ENCODE results near the gene ARSA.
"Not testable (repeated sequence)": the region's sequence is repeated elsewhere in the genome, so short reads cannot be mapped to it uniquely, and the experiment has no call there.

The ARSA gene

DNA sequence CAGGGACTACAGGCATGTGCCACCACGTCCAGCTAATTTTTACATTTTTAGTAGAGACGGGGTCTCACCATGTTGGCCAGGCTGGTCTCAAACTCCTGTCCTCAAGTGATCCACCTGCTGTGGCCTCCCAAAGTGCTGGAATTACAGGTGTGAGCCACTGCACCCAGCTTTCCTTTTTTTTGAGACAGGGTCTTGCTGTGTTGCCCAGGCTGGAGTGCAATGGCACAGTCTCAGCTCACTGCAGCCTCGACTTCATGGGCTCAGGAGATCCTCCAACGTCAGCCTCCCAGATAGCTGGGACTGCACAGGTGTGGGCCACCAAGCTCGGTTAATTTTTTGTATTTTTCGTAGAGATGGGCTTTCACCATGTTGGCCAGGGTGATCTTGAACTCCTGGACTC lies 26.7 kb upstream of the ARSA start:
- not testable (repeated sequence) for DNase-seq

DNA sequence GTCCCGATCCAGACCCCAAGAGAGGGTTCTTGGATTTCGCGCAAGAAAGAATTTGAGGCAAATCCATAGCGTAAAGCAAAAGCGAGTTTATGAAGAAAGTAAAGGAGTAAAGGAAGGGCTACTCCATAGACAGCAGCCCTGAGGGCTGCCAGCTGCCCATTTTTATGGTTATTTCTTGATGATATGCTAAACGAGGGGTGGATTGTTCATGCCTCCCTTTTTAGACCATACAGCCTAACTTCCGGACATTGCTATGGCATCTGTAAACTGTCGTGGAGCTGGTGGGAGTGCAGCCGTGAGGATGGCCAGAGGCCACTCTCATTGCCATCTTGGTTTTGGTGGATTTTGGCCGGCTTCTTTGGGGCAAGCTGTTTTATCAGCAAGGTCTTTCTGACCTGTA lies 25.3 kb upstream of the ARSA start:
- no peak for DNase-seq

DNA sequence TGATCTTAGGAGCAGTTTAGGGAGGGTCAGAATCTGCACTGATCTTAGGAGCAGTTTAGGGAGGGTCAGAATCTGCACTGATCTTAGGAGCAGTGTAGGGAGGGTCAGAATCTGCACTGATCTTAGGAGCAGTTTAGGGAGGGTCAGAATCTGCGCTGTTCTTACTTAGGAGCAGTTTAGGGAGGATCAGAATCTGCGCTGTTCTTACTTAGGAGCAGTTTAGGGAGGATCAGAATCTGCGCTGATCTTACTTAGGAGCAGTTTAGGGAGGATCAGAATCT lies 15.8 kb upstream of the ARSA start:
- DNase-seq = not testable (repeated sequence)

DNA sequence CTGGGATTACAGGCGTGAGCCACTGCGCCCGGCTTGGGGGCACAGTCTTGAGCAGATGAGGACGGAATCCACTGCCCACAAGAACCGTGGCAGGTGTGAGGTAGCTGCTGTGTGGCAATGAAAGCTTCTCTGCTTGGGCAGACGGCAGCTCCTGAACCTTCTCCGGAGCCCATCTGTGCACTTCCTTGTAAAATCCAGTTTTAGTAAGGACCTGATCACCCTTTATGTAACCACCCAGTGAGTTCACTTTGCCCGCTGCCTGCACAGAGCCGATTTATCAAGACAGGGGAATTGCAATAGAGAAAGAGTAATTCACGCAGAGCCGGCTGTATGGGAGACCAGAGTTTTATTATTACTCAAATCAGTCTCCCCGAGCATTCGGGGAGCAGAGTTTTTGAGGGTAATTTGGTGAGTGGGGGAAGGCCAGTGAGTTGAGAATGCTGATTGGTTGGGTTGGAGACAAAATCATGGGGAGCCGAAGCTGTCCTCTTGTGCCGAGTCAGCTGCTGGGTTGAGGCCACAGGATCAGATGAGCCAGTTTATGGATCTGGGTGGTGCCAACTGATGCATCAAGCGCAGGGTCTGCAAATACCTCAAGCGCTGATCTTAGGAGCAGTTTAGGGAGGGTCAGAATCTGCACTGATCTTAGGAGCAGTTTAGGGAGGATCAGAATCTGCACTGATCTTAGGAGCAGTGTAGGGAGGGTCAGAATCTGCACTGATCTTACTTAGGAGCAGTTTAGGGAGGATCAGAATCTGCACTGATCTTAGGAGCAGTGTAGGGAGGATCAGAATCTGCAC lies 15.3 kb upstream of the ARSA start:
- DNase-seq = not testable (repeated sequence)

DNA sequence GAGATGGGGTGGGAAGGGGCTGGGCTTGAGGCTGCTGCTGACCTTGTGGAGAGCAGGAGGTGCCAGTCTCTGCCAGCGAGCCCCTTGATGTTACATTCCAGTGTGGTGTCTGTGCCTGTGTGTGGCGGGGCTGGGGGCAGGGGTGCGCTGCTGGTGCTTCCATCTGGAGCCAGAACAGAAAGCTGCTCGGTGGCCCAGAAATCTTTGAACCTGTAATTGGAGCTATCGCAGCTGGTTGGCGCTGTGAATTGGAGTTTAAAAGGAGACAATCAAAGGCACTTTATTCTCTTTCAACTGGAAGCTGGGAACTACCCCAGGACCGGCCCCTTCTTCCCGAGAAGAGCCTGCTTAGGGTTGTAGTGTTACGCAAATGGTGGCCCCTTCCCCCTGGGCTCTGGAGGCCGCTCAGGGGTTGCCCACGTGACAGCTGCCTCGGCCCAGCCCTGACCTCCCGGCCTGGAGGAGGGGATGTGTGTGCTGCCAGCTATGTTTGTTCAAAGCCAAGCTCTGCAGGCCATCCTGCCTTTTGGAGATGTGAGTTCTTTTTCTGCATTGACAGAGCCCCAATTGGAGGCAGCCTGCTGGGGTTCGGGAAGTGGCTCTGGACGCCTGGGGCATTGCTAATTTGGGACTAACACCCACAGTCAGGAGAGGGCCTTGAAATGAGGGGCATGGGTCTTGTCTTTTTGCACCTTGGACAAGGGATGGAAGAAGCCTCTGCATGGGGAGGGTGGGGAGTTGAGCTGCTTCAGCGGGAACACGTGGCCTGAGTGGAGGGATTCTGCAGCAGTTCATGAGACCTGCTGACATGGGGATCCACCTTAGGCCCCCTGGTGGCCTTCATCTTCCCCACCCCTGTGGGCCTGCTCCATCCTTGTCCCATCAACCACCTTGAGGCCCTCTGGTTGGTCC lies 14.0 kb upstream of the ARSA start:
- DNase-seq = no peak

DNA sequence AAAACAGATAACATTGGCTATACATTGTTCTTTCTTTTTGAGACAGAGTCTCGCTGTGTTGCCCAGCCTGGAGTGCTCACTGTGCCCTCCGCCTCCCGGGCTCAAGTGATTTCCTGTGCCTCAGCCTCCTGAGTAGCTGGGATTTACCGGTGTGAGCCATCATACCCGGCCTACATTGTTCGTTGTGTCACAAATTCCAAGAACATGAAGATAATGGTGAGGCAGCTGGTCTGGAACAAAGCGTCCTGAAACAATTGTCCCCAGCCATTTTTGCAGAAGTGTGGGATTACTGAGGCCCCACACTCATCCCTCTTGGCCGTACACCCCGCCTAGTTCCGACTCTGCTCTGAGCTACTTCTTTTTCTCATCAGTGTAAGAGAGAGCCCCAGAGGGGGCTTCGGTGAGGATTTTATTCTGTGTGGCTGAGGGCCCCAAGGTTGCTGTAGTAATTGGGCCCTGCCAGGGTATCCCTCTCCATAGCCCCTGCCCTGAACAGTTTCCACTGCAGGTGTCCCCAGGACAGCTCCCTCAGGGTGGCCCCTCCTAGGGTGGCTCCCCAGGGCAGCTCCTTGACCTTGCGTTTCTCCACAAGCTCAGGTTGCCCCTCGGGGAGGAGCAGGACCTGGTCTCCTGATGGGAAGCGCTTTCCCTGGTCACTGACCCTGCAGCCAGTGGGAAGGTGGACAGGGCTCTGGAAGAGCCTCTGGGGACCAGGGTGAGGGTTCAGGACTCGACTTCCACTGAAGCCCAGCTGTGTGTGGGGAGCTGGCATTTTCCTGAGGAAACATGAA lies 13.1 kb upstream of the ARSA start:
- no peak for DNase-seq

DNA sequence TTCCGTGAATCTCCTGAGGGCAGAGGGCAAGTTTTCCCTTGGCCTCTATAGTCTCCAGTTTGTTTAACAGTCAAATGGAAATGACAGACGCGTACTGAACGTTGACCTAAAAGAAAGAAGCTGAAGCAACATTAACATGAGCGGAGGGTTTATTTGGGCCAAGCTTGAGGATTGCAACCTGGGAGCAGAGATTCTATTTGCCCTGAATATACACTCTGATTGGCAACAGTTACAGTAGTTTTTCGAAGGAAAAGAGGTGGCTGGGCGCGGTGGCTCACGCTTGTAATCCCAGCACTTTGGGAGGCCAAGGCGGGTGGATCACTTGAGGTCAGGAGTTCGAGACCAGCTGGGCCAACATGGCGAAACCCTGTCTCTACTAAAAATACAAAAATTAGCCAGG lies 12.3 kb upstream of the ARSA start:
- not testable (repeated sequence) for DNase-seq

DNA sequence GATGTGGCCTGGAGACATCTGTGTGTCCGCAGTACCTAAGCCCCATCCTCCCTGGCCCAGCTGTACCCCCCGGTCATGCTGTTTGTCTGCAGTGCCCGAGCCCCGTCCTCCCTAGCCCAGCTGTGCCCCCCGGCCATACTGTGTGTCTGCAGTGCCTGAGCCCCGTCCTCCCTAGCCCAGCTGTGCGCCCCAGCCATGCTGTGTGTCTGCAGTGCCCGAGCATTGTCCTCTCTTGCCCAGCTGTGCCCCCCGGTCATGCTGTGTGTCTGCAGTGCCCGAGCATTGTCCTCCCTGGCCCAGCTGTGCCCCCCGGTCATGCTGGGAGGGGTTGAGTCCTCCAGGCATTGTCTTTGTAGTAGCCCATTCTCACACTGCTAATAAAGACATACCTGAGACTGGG lies 7.6 kb upstream of the ARSA start:
- DNase-seq = no peak

DNA sequence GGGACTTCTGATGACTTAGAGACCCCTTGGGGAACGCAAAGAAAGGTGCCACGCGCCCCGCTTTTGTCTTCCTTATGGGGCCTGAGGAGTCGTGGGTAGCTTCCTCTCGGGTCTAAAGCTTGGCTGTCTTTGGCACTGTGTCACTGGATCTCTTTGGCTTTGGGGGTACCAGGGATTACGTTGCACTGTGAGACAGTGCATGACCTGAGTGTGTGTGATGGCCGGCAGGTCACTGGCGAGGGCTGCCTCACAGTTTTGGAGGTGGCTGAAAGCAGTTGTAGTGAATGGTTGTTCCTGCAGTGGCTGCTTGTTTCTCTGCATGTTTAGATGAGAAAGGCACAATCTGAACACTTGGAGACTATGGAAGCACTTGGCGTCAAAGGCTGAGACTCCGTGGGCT lies 5.8 kb upstream of the ARSA start:
- no peak for DNase-seq

DNA sequence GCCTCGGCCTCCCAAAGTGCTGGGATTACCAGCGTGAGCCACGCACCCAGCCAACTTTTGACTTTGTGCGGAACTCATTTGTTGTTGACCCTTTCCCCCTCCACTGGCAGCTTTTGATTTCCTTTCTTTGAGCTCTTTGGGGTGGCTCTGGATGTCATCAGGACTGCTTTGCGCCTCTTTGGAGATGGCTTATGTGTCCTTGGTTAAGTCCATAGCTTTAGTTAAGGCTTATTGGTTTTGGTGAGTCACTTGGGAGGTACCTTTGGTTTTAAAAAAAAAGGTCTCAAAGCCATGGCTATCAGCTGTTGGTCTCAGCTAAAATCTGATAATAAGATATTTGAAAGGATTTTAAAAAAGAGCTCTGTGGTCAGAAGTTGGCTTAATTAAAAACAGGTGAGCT lies 5.1 kb upstream of the ARSA start:
- DNase-seq = no peak

DNA sequence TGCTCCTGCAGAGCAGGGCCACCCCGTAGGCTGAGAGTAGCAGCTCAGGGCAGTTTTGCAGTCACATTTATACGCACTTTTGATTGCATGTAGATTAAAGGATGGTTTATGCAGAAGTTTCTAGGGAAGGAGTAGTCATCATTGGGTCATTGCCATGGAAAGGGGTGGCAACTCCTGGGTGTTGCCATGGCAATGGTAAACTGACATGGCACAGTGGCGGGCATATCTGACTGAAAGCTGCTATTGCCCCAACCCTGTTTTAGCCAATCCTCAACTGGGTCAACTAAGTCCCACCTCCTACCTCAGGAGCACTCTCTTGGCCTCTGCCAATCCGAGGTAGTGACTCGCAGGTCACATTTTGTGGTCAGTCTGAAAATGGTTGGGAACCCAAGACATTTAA lies 2.4 kb upstream of the ARSA start:
- no peak for DNase-seq

DNA sequence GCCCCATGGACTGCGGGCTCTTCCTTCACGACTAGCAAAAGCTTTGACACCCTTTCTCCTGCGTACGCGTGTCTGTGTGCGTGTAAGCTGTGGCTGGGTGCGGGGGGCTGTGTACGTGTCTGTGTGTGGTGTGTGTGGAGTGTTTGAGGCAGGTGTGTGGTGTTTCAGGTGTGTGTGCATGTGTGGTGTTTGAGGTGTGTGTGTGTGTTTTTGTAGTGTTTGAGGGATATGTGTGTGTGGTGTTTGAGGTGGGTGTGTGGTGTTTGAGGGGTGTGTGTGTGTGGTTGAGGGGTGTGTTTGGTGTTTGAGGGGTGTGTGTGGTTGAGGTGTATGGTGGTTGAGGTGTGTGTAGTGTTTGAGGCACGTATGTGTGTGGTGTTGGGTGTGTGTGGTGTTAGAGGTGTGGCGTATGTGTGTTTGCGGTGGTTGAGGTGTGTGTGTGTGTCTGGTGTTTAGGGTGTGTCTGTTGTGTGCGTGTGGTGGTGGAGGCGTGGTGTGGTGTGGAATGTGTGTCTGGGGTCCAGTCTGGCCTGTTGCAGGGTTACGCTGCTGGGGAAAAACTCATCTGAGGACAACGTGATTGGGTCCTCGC lies 687 bp upstream of the ARSA start:
- DNase-seq = peak; percentile 70

DNA sequence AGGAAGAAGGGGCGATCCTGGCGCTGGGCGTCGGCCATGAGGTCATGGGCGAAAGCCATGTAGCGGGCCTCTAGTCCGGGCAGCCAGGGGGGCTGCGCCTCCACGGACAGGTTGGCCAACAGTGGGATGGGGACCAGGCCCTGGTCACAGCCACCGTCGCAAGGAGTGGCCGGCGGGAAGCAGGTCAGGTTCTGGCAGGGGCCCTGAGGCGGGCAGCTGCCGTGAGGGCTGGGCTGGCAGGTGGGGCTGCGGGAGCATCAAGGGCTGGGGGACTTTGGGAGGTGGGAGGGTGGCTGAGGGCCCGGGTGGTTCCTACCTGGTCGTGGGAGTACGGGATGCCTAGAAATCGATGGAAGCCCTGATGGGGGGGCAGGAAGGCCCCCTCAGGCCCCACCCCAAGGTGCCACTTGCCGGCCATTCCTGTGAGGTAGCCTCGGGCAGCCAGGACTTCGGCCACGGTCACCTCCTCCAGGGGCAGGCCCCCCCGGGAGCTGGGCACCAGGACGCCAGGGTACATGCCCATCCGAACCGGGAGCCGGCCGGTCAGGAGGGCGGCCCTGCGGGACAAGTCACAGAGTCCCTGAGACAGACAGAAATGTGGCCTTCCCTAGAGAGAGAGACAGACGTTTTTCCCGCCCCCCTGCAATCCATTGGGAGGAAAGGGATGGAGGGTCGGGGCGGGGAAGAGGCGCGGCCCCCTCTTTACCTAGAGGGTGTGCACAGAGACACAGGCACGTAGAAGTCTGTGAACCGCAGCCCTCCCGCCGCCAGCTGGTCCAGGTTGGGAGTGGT lies 906 bp downstream of the ARSA start:
- no peak for DNase-seq

DNA sequence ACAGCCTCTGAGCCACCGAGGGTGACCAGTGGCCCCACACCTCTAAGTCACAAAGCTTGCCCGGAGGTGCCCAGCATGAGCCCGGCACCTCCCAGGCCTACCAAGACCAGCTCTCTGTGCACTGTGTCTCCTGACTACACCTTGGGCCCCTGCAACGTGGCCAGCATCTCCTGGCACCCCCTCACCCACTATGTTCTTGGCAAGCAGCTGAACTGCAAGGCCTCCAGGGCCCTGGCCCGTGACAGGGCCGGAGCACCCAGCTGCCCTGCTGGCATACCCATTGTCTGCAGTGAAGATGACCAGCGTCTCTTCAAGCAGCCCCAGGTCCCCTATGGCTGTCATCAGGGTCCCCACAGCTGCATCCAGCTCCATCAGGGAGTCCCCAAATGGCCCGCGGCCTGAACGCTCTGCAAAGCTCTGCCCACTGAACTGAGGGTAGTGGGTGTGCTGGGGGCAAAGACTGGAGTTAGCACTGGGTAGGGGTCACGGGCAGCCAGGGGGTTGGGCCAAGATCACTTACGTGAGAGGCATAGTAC lies 1.6 kb downstream of the ARSA start:
- no peak for DNase-seq

DNA sequence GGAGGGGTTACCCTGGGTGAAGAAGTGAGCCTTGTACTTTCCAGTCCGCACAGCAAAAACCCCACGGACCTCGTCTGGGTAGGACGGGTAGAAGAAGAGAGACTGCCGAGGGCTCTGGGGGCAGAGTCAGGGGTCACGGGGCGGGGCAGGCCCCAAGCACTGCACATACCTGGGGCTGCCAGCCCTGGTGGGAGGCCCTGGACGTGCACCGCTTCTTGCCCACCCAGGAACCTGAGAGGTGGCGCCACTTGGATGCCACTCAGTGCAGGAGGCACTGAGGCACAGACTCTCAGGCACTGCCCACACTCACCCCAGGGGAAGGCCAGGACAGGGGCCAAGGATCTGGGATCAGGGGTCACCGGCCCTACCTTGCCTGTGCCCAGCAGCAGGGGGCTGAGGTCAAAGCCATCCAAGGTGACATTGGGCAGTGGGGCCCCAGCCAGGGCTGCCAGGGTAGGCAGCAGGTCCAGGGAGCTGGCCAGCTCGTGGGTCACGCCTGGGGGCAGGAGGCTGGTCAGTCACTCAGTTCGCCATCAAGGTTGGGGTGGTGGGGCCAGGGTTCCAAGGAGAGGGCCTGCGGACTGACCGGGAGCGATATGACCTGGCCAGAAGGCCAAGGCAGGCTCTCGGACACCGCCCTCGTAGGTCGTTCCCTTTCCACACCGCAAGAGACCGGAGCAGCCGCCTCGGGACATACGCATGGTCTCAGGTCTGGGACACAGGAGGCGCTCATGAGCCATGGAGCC lies 2.2 kb downstream of the ARSA start:
- DNase-seq = no peak

DNA sequence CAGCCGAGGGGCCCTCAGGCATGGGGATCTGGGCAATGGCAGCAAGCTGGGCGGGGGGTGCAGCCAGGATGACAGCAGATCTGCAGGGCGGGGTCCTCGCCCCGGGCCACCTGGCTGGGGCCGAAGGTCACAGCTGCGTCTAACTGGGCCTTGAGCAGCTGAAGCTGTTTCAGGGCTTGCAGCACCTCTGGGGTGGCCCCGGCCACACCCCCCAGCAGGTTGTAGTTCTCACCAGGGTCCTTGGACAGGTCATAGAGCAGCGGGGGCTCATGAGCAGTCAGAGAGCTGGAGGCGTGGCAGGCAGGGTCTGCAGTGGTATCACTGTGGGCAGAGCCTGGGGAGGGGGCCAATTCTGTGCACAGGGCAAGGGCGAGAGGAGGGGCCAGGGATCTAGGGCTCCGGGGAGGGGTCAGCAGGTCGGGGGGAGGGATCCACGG lies 2.8 kb downstream of the ARSA start:
- no peak for DNase-seq

DNA sequence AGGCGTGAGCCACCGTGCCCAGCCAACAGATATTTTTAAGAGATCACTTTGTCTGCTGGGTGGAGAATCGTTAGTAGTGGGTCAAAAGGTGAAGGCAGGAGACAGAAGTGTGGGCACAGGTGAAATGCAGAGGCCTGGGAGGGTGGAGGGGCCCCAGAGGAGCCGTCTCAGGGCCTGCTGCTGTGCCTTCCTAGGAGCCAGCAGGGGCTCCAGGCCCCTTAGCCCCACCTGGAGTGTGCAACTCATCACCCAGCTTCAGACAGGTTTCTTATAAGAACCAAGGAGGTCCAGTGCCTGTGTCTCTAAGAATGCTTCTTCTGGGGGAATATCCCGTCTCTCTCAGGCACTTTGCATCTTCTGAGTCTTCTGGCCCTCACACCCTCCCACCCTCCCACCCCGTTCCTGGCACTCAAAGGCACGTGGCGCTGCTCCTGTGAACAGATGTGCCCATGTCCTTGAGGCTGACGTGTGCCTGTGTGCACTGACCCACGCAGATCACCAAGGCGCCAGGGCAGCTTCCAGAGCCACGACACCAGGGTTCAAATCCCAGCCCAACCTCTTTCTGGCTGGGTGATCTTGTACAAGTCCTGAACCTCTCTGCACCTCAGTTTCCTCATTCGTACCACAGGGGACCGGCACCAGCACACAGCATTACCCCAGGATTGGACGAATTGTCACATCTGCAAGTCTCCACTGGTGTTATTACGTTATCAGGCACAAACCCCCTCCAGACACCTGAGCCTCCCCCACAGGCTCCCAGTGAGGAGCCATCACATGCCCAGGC lies 3.4 kb downstream of the ARSA start:
- no peak for DNase-seq

DNA sequence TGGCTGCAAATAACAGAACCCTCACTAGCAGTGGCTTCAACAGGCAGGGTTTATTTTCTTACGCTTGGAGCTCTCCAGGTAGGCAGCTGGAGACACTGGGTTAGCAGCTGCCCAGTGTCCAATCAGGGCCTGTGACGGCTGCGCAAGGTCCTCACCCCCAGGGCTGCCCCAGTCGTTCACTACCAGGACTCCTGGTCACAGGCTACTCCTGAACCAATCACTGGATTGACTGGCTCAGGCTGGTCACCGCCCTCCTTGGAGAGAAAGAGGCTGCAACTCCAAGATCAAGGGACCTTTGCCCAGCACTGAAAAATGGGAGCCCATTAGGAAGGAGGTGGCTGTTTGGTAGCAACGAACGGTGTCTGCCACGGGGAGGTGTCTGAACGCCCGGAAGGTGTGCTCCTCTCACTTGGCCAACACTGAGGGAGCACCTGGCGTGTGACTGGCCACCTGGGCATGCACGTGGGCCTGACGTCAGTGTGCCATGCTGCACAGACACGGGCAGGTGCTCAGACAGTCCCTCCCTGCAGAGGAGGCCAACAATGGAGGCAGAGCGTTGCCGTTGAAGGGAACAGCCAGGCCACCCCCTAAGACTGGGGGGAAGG lies 5.1 kb downstream of the ARSA start:
- DNase-seq = no peak

DNA sequence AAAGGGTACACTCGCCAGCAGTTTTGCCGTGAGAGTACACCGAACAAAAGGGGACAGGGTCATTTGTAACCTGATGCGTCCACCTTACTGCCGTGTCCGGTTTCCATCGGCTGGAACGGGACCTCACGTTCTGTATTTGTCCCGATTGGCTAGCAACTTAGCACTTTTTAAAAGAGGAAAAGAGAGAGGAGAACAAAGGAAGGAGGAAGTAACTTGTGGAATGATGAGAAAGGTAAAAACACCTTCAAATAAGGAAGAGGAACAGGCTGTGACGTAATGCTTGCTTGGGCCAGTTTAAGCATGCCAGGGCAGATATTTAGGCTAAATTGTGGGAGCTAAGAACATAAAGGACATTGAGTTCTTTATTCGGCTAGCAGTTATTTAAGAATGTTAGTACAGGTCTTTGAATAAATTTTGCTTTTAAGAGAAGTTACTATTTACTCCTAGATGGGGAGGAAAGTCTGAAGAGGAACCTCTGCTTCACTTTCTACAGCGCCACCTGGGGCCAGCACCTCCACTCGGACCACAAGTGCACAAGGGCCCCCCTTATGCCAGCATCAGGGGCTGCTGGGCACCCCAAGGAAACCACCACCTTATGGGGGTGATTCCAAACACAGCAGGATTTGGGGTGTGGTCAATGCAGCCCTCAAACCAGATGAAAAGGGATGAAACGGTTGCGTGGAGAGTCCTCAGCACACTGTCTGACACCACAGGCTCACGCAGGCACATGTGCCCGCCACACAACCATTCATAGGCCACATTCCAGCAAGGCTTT lies 5.8 kb downstream of the ARSA start:
- DNase-seq = peak; percentile 41
